Testis (tissue), 3 donors: ENCODE data around the gene NCKAP5. TPM values are rescaled to one million over a fixed set of nuclear protein-coding genes. Genes with fewer than 3 reads are reported as not detected.

Experiments used
- DNase-seq: peaks from one replicate; pipeline ENCODE4 v3.0.0-alpha.2; 2019
- H3K27ac ChIP-seq, 2 donors: fragments of 200-600 bp; sonication (generic); one replicate each; pipeline ENCODE4 v1.5.1; 2019
- H3K27me3 ChIP-seq: fragments of 200-600 bp; sonication (generic); one replicate; pipeline ENCODE4 v1.5.1; 2019
- H3K36me3 ChIP-seq: fragments of 200-600 bp; sonication (generic); one replicate; pipeline ENCODE4 v1.5.1; 2017; ENCODE audit warnings: low read depth; ENCODE audit errors: missing control alignments
- H3K4me1 ChIP-seq: fragments of 200-600 bp; sonication (generic); one replicate; pipeline ENCODE4 v1.5.1; 2019
- H3K4me3 ChIP-seq, 2 donors: fragments of 200-600 bp; sonication (generic); one replicate each; pipeline ENCODE4 v1.5.1; 2017 to 2019
- H3K9me3 ChIP-seq: fragments of 200-600 bp; sonication (generic); one replicate; pipeline ENCODE4 v1.5.1; 2017
- POLR2A ChIP-seq: fragments of 450-650 bp; IDR thresholded peaks from one replicate; pipeline ENCODE4 v1.6.1; 2017; ENCODE audit warnings: antibody characterized with exemption, mild to moderate bottlenecking, moderate library complexity
- WGBS, 2 donors: methylation state at CpG; one replicate each; pipeline ENCODE4 v1.1.5; 2018; 5-methylcytosine and 5-hydroxymethylcytosine counted together
- intact Hi-C: fragments of 100-400 bp; cut with DNase I; formaldehyde crosslinking; loops from one replicate; pipeline ENCODE4 v1.15.1; 2023; ENCODE audit warnings: low total_unique reads
- polyA plus RNA-seq: library from polyadenylated mRNA; stranded (reverse); fragments of 350-450 nt; fragmentation: Illumina TruSeq; extraction: RNeasy Lipid Tissue Mini Kit (QIAGEN cat#74804); gene quantifications from one replicate; pipeline ENCODE4 v1.2.3, GENCODE V29; 2014; ENCODE audit warnings: low read depth, low replicate concordance; ENCODE audit not compliant: insufficient read depth
- total RNA-seq, 2 donors: library from RNA; depleted of rRNA; stranded (reverse); fragments of >200 nt; gene quantifications; one replicate each; pipeline ENCODE4 v1.2.3, GENCODE V29; 2016
- TF ChIP-seq, protein P1 (sequence below), 3 experiments: fragments of 450-650 bp in 2 of 3; fragments of 200-600 bp in 1 of 3; sonication (generic) in 1 of 3; IDR thresholded peaks; one replicate each; pipeline ENCODE4 v1.5.1; 2016 to 2019; ENCODE audit warnings: antibody characterized with exemption in 3 of 3, mild to moderate bottlenecking in 2 of 3, moderate library complexity in 1 of 3

NCKAP5 gene
- total and polyA plus RNA-seq, 3 donors from 2014 or later, result 3.0 to 7.6 (median 6.3) TPM

DNA sequence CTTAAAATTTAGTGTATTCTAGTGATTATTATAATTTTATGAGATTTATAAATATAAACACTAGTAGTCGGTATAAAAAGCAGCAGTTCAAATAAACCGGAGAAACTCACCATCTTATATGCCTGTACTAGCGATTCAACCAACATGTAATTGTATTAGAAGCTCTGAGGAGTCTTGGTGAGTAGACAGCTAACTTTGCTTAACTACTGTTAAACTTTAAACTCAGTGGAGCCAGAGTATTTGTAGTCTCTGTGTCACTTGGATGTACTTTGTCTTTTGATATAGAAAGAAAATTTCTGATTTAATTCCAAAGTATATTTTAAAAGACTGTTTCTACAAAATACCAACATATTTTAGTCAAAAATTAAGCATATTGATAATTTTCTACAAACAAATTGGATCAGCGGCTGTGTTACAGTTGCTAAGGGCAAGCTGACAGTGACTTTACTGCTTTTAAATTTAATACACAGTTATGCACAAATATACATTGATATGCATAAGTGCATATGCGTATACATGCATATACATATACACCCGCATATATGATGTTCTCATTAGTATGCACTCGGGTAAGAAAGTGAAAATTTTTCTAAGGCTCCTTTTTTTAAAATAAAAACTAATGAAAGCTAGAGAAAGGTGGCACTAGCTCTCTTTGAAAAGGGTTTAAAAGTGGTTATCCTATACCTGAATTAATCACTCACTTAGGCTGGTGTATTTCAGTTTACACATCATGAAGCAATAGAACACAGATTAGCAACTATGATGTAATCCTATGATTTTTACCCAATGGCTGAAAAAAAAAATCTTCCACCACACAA is 374.5 kb downstream of the NCKAP5 start:
- H3K9me3 ChIP-seq, result no peaks in the 10 kb centered on the region
- H3K4me3 ChIP-seq, result no peak overlapping the region
- no peak for DNase-seq
- H3K27me3 ChIP-seq, result no peaks in the 10 kb centered on the region
- H3K27ac ChIP-seq, result no peak overlapping the region
- H3K36me3 ChIP-seq, result no peaks in the 10 kb centered on the region
- TF ChIP-seq, protein P1, sequence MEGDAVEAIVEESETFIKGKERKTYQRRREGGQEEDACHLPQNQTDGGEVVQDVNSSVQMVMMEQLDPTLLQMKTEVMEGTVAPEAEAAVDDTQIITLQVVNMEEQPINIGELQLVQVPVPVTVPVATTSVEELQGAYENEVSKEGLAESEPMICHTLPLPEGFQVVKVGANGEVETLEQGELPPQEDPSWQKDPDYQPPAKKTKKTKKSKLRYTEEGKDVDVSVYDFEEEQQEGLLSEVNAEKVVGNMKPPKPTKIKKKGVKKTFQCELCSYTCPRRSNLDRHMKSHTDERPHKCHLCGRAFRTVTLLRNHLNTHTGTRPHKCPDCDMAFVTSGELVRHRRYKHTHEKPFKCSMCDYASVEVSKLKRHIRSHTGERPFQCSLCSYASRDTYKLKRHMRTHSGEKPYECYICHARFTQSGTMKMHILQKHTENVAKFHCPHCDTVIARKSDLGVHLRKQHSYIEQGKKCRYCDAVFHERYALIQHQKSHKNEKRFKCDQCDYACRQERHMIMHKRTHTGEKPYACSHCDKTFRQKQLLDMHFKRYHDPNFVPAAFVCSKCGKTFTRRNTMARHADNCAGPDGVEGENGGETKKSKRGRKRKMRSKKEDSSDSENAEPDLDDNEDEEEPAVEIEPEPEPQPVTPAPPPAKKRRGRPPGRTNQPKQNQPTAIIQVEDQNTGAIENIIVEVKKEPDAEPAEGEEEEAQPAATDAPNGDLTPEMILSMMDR (IDR thresholded peaks at IDR 0.05), result no peak
- no peak for TF ChIP-seq POLR2A
- intact Hi-C loops, result no loop called here
- H3K4me1 ChIP-seq, result no peaks in the 10 kb centered on the region
- 91 to 92% methylated on average over 7 of the region's 7 CpGs for WGBS, 2 donors

DNA sequence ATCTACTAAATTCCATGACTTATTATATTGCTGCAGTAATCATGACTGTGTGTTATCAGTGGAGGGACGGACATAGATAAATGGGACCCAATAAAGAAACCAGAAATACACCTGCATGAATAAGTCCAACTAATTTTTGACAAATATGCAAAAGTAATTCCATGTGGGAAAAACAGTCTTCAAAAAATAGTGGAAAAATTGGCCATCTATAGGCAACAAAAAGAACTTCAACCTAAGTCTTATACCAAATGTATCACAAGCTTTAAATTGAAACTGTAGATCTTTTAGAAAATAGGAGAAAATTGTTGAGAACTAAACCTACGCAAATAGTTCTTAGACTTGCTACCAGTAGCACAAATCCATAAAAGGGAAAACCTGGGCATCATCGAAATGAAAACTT is 376.2 kb downstream of the NCKAP5 start:
- Histone ChIP-seq H3K27ac (no peak overlapping the region), H3K9me3 (no peaks in the 10 kb centered on the region), H3K4me3 (no peak overlapping the region), H3K27me3 (no peaks in the 10 kb centered on the region), H3K36me3 (no peaks in the 10 kb centered on the region), H3K4me1 (no peaks in the 10 kb centered on the region)
- intact Hi-C loops, result no loop called here
- no peak for TF ChIP-seq POLR2A
- TF ChIP-seq, protein P1 (IDR thresholded peaks at IDR 0.05), result peak in 1 of 3 experiments; percentile 12
- WGBS, 2 donors, result 91 to 94% methylated on average over 3 of the region's 3 CpGs
- no peak for DNase-seq

DNA sequence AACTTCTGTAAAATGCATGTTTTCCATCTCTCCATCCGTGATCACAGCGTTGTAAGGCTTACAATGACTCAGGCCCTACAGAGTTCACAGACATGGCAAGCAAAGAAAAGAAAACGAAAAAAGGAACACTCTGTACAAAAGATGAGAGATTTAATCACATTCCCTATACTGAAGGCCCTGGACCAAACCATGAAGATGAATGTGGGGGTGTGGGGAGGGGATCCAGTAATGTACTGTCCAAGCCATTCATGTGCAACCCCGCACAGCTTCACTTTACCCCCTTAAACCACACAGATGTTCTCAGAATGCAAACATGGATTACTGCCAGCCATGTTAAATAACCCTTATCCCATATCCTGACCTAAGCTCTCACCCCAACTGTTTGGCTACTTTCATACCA is 391.1 kb downstream of the NCKAP5 start:
- Histone ChIP-seq H3K36me3 (no peaks in the 10 kb centered on the region), H3K27me3 (no peaks in the 10 kb centered on the region), H3K27ac (no peak overlapping the region), H3K9me3 (no peaks in the 10 kb centered on the region), H3K4me1 (no peaks in the 10 kb centered on the region), H3K4me3 (no peak overlapping the region)
- WGBS, 2 donors, result 56 to 58% methylated on average over 4 of the region's 4 CpGs
- DNase-seq, result no peak
- intact Hi-C loops, result no loop called here
- no peak for TF ChIP-seq POLR2A
- TF ChIP-seq, protein P1 (IDR thresholded peaks at IDR 0.05), result no peak

DNA sequence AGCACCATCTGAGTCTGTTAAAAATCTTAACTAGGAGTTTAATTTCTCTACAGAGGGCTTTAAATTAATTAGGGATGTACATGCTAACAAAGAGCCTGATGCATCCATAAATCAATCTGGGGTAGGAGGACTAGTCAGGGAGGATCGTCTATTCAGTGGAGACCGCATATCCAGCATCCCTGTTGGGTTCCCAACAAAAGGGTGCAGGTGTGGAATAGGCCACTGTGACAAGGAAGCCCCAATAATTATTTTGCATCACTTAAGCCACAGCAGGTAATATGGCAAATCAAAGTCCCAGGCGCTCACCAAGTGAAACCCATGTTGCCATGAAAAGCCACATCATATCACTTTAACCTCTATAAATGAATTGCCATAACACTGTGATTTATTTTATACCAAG is 392.3 kb downstream of the NCKAP5 start:
- Histone ChIP-seq H3K36me3 (no peaks in the 10 kb centered on the region), H3K27ac (no peak overlapping the region), H3K4me1 (no peaks in the 10 kb centered on the region), H3K27me3 (no peaks in the 10 kb centered on the region), H3K4me3 (no peak overlapping the region), H3K9me3 (no peaks in the 10 kb centered on the region)
- WGBS, 2 donors, result 92 to 95% methylated on average over 3 of the region's 3 CpGs
- intact Hi-C loops, result no loop called here
- TF ChIP-seq, protein P1 (IDR thresholded peaks at IDR 0.05), result no peak
- no peak for TF ChIP-seq POLR2A
- no peak for DNase-seq

DNA sequence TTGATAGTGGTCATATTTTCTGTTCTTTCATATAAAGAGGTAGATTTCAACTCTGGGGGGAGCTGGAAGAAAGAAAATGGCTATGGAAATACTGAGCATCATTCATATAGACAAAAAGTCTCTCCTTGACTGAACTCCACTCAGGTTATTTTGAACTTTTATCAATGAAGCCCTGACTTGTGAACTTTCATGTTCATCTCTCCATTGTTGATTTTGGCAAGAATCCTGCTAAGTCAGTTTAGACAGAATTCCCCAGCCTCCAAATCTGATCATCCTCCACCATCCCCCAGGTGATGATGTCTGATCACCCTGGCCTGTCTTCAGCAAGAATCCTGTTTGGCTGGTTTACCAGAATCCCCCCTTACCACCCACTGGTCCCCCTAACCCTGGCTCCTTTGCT is 395.0 kb downstream of the NCKAP5 start:
- no peak for TF ChIP-seq POLR2A
- TF ChIP-seq, protein P1 (IDR thresholded peaks at IDR 0.05), result no peak
- H3K36me3 ChIP-seq, result no peaks in the 10 kb centered on the region
- no peak overlapping the region for H3K4me3 ChIP-seq
- no peaks in the 10 kb centered on the region for H3K9me3 ChIP-seq
- DNase-seq, result no peak
- no peak overlapping the region for H3K27ac ChIP-seq
- H3K4me1 ChIP-seq, result no peaks in the 10 kb centered on the region
- no peaks in the 10 kb centered on the region for H3K27me3 ChIP-seq
- intact Hi-C loops, result no loop called here
